Uterus (tissue), 4 donors: ENCODE measurements around the gene FBXO17. TPM values are rescaled to one million over a fixed set of nuclear protein-coding genes. Genes with fewer than 3 reads are reported as not detected.
"Not testable (repeated sequence)": the region's sequence is repeated elsewhere in the genome, so short reads cannot be mapped to it uniquely, and the experiment has no call there.

Experiments used
- DNase-seq, 2 donors: peaks; one replicate each; pipeline ENCODE4 v3.0.0-alpha.2; 2019 to 2020
- H3K27ac ChIP-seq, 2 donors: fragments of 200-600 bp; sonication (generic); 1 replicate in 1 of 2; 2 replicates in 1 of 2; pipeline ENCODE4 v1.5.1; 2016 to 2018
- H3K27me3 ChIP-seq, 2 donors: fragments of 200-600 bp; sonication (generic); one replicate each; pipeline ENCODE4 v1.5.1; 2018 to 2019; ENCODE audit warnings: control low read depth in 1 of 2
- H3K36me3 ChIP-seq, 2 donors: fragments of 200-600 bp; sonication (generic); one replicate each; pipeline ENCODE4 v1.5.1; 2019; ENCODE audit warnings: control low read depth in 1 of 2
- H3K4me1 ChIP-seq, 2 donors: fragments of 200-600 bp; sonication (generic); one replicate each; pipeline ENCODE4 v1.5.1; 2018 to 2019; ENCODE audit warnings: control low read depth in 1 of 2
- H3K4me3 ChIP-seq, 2 donors: fragments of 200-600 bp; sonication (generic); 1 replicate in 1 of 2; 2 replicates in 1 of 2; pipeline ENCODE4 v1.5.1; 2018 to 2019; ENCODE audit warnings: mild to moderate bottlenecking in 1 of 2
- H3K9me3 ChIP-seq, 2 donors: fragments of 200-600 bp; sonication (generic); one replicate each; pipeline ENCODE4 v1.5.1; 2019; ENCODE audit warnings: control low read depth in 1 of 2
- POLR2A ChIP-seq, 2 donors: fragments of 450-650 bp; IDR thresholded peaks; one replicate each; pipeline ENCODE4 v1.6.1; 2016; ENCODE audit warnings: antibody characterized with exemption in 2 of 2, mild to moderate bottlenecking in 1 of 2, moderate library complexity in 1 of 2
- intact Hi-C: fragments of 100-400 bp; cut with DNase I; formaldehyde crosslinking; loops from one replicate; pipeline ENCODE4 v1.15.1; 2023; ENCODE audit warnings: low total_unique reads
- total RNA-seq, 4 donors: library from RNA; depleted of rRNA in 3 of 4; stranded (reverse); fragments of >200 nt in 3 of 4; gene quantifications; one replicate each; pipeline versions ENCODE4 v1.1.0 to v1.2.4, GENCODE V29; 2014 to 2023
- TF ChIP-seq, protein P1 (sequence below), 4 experiments: fragments of 200-600 bp in 2 of 4; fragments of 450-650 bp in 2 of 4; sonication (generic) in 2 of 4; IDR thresholded peaks; one replicate each; pipeline ENCODE4 v1.5.1; 2016 to 2019; ENCODE audit warnings: antibody characterized with exemption in 4 of 4, mild to moderate bottlenecking in 2 of 4, moderate library complexity in 1 of 4
- donor health status: DM: yes; HTN: yes; CAD: no.

FBXO17 gene
- total RNA-seq, 4 donors from 2014 or later, result 3.8 to 47.6 (median 36.7) TPM

DNA sequence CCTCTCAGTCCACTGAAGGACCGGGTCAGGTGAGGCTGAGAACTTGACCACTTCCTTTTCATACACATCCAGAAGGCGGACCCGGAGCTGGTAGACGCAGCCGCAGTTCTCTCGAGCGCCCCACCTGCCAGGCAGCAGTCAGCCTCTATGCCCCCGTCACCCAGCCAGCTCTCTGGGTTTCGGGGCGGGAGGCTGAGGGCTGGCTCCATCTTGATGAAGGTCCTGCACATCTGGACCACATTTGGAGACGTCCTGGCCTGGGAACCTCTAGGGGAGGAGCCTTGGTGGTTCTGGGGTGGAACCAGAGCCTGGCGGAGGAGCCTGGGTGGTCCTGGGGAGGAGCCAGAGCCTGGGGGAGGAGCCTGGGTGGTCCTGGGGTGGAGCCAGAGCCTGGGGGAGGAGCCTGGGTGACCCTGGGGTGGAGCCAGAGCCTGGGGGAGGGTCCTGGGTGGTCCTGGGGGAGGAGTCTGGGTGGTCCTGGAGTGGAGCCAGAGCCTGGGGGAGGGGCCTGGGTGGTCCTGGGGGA lies 30.5 kb downstream of the FBXO17 start:
- H3K27me3 ChIP-seq, result no peaks in the 10 kb centered on the region
- no peaks in the 10 kb centered on the region for H3K9me3 ChIP-seq
- no peaks in the 10 kb centered on the region for H3K36me3 ChIP-seq
- intact Hi-C loops, result no loop called here
- DNase-seq, result no peak
- H3K4me3 ChIP-seq, result no peak overlapping the region
- no peak overlapping the region for H3K27ac ChIP-seq
- H3K4me1 ChIP-seq, result peaks cover 0 to 4% of the 10 kb centered on the region in 2 donors
- TF ChIP-seq POLR2A (IDR thresholded peaks at IDR 0.05), result no peak
- TF ChIP-seq, protein P1, sequence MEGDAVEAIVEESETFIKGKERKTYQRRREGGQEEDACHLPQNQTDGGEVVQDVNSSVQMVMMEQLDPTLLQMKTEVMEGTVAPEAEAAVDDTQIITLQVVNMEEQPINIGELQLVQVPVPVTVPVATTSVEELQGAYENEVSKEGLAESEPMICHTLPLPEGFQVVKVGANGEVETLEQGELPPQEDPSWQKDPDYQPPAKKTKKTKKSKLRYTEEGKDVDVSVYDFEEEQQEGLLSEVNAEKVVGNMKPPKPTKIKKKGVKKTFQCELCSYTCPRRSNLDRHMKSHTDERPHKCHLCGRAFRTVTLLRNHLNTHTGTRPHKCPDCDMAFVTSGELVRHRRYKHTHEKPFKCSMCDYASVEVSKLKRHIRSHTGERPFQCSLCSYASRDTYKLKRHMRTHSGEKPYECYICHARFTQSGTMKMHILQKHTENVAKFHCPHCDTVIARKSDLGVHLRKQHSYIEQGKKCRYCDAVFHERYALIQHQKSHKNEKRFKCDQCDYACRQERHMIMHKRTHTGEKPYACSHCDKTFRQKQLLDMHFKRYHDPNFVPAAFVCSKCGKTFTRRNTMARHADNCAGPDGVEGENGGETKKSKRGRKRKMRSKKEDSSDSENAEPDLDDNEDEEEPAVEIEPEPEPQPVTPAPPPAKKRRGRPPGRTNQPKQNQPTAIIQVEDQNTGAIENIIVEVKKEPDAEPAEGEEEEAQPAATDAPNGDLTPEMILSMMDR (IDR thresholded peaks at IDR 0.05), result no peak

DNA sequence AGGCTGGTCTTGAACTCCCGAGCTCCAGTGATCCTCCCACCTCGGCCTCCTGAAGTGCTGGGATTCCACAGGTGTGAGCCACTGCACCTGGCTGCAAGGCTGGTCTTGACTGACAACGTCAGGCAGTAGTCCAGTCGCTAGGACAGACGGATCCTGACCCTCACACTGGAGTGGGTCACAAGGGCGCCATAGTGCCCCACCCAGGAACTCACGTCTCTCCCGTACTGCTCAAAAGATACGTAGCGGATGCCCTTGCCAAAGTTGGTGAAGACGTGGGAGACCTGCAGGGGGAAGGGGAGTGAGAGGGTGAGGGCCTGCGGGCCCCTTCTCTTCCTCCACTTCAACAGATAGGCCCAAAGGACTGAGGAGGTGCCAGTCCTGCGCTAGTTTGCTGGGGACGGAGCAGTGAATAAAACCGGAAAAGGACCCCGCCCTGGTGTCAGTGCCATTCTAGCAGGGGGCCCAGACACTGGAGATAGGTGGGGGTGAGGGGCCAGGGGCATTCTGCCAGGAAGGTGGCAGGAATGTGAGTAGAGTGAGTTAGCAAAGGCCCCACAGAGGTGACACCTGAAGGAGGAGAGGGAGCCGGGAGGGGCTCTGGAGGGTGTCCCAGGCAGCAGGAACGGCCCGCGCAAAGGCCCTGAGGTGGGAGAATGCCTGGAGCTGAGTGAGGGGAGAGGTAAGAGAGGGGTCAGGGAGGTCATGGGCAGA lies 32.9 kb downstream of the FBXO17 start:
- TF ChIP-seq, protein P1 (IDR thresholded peaks at IDR 0.05), result no peak
- no peak for TF ChIP-seq POLR2A (IDR thresholded peaks at IDR 0.05)
- intact Hi-C loops, result no loop called here

DNA sequence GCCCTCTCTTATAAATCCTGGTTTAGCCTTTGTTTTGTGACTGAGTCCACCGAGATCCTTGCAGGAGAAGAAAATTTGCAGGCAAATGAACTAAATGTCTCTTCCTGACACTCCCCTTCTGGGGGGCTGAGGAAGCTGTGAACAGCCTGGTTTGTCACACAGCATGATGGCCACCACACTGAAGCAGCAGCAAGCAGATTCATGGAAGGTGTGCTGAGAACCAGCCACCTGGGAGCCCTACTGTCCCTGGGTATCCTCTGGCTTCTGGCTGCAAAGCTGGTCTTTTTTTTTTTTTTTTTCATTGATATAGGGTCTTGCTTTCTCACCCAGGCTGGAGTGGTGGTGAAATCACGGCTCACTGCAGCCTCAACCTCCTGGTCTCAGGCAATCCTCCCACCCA lies 33.6 kb downstream of the FBXO17 start:
- DNase-seq, result no peak
- intact Hi-C loops, result no loop called here
- no peaks in the 10 kb centered on the region for H3K4me1 ChIP-seq

More for the DNA sequence above, 32.9 kb downstream of the FBXO17 start:
- no peak overlapping the region for H3K27ac ChIP-seq
- H3K36me3 ChIP-seq, result no peaks in the 10 kb centered on the region
- H3K27me3 ChIP-seq, result no peaks in the 10 kb centered on the region
- H3K4me3 ChIP-seq, result no peak overlapping the region
- no peak for DNase-seq
- no peaks in the 10 kb centered on the region for H3K9me3 ChIP-seq
- no peaks in the 10 kb centered on the region for H3K4me1 ChIP-seq

DNA sequence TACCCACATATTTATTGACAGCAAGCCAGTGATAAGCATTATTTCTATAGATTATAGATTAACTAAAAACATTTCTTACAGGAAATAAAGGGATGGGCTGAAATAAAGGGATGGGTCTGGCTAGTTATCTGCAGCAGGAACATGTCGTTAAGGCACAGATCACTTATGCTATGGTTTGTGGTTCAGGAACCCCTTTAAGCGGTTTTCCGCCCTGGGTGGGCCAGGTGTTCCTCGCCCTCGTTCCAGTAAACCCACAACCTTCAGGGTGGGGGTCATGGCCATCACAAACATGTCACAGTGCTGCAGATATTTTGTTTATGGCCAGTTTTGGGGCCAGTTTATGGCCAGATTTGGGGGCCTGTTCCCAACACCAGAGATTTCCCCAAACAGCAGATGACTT lies 34.1 kb downstream of the FBXO17 start:
- intact Hi-C loops, H3K27ac ChIP-seq, H3K4me3 ChIP-seq, H3K4me1 ChIP-seq, H3K27me3 ChIP-seq, H3K9me3 ChIP-seq, DNase-seq, H3K36me3 ChIP-seq: not testable (repeated sequence)

More for the DNA sequence above, 33.6 kb downstream of the FBXO17 start:
- no peak overlapping the region for H3K4me3 ChIP-seq
- no peak for TF ChIP-seq POLR2A (IDR thresholded peaks at IDR 0.05)
- TF ChIP-seq, protein P1 (IDR thresholded peaks at IDR 0.05), result no peak
- no peak overlapping the region for H3K27ac ChIP-seq
- no peaks in the 10 kb centered on the region for H3K36me3 ChIP-seq
- no peaks in the 10 kb centered on the region for H3K27me3 ChIP-seq
- H3K9me3 ChIP-seq, result no peaks in the 10 kb centered on the region

DNA sequence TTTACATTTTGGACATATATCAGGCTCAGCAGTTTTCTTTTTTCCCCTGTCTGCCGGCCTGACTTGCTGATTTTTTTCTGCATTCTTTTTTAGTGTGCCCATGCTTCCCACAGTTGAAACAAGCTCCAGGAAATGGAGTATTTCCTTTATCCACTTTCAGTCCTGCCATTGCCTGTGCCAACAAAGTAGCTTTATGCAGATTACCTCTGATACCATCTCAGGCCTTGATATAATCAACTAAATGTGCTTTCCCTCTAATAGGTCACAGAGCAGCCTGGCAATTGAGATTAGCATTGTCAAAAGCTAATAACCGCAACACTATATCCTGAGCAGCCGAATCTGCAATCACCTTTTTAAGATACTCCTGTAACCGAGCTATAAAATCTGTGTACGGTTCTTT lies 35.6 kb downstream of the FBXO17 start:
- no peaks in the 10 kb centered on the region for H3K27me3 ChIP-seq
- DNase-seq, result no peak
- intact Hi-C loops, result no loop called here
- H3K4me3 ChIP-seq, result no peak overlapping the region
- no peaks in the 10 kb centered on the region for H3K9me3 ChIP-seq
- H3K36me3 ChIP-seq, result no peaks in the 10 kb centered on the region
- H3K4me1 ChIP-seq, result no peaks in the 10 kb centered on the region
- TF ChIP-seq, protein P1 (IDR thresholded peaks at IDR 0.05), result no peak
- no peak for TF ChIP-seq POLR2A (IDR thresholded peaks at IDR 0.05)
- H3K27ac ChIP-seq, result no peak overlapping the region
